ENCODE results near the gene SPOCK1.
"Not testable (repeated sequence)": the region's sequence is repeated elsewhere in the genome, so short reads cannot be mapped to it uniquely, and the experiment has no call there.

SPOCK1 gene

GRCh38 chr5:137264573-137264972 lies 234.6 kb downstream of the SPOCK1 start:
- no peak for DNase-seq (ENCODE audit: low read depth in 2 of 2)

- no peak for DNase-seq (ENCODE audit: low read depth in 2 of 2)
Measured at GRCh38 chr5:137264041-137264440, 235.1 kb downstream of the SPOCK1 start.

- no peak for DNase-seq (ENCODE audit: low read depth in 2 of 2)
Measured at GRCh38 chr5:137263371-137264005, 235.6 kb downstream of the SPOCK1 start.

- DNase-seq (ENCODE audit: low read depth in 2 of 2): no peak
Measured at GRCh38 chr5:137262818-137263217, 236.3 kb downstream of the SPOCK1 start.

GRCh38 chr5:137260820-137261695 lies 238.1 kb downstream of the SPOCK1 start:
- no peak for DNase-seq (ENCODE audit: low read depth in 2 of 2)

GRCh38 chr5:137259115-137259514 lies 240.0 kb downstream of the SPOCK1 start:
- not testable (repeated sequence) for DNase-seq (ENCODE audit: low read depth in 2 of 2)

GRCh38 chr5:137254119-137255090 lies 244.7 kb downstream of the SPOCK1 start:
- no peak for DNase-seq (ENCODE audit: low read depth in 2 of 2)

- DNase-seq (ENCODE audit: low read depth in 2 of 2): no peak
Measured at GRCh38 chr5:137252512-137252911, 246.6 kb downstream of the SPOCK1 start.

GRCh38 chr5:137250421-137250820 lies 248.7 kb downstream of the SPOCK1 start:
- DNase-seq (ENCODE audit: low read depth in 2 of 2): no peak

GRCh38 chr5:137248527-137248926 lies 250.6 kb downstream of the SPOCK1 start:
- DNase-seq (ENCODE audit: low read depth in 2 of 2): no peak

GRCh38 chr5:137245438-137245837 lies 253.7 kb downstream of the SPOCK1 start:
- DNase-seq (ENCODE audit: low read depth in 2 of 2): no peak

- no peak for DNase-seq (ENCODE audit: low read depth in 2 of 2)
Measured at GRCh38 chr5:137240285-137240684, 258.8 kb downstream of the SPOCK1 start.

GRCh38 chr5:137236849-137237507 lies 262.1 kb downstream of the SPOCK1 start:
- no peak for DNase-seq (ENCODE audit: low read depth in 2 of 2)

- no peak for DNase-seq (ENCODE audit: low read depth in 2 of 2)
Measured at GRCh38 chr5:137236252-137236651, 262.9 kb downstream of the SPOCK1 start.

GRCh38 chr5:137234973-137235943 lies 263.9 kb downstream of the SPOCK1 start:
- DNase-seq (ENCODE audit: low read depth in 2 of 2): no peak

GRCh38 chr5:137233726-137234125 lies 265.4 kb downstream of the SPOCK1 start:
- DNase-seq (ENCODE audit: low read depth in 2 of 2): no peak

- DNase-seq (ENCODE audit: low read depth in 2 of 2): not testable (repeated sequence)
Measured at GRCh38 chr5:137233304-137233703, 265.8 kb downstream of the SPOCK1 start.

GRCh38 chr5:137231540-137231939 lies 267.6 kb downstream of the SPOCK1 start:
- no peak for DNase-seq (ENCODE audit: low read depth in 2 of 2)

GRCh38 chr5:137228816-137229215 lies 270.3 kb downstream of the SPOCK1 start:
- DNase-seq (ENCODE audit: low read depth in 2 of 2): no peak

- DNase-seq (ENCODE audit: low read depth in 2 of 2): no peak
Measured at GRCh38 chr5:137226081-137226480, 273.0 kb downstream of the SPOCK1 start.
